GM19397 (cell line): ENCODE measurements around the gene KIFC3.
"Not testable (repeated sequence)": the region's sequence is repeated elsewhere in the genome, so short reads cannot be mapped to it uniquely, and the experiment has no call there.

Experiments
- ATAC-seq: cut with Tn5 transposase; IDR thresholded peaks from one replicate; pipeline ENCODE4 v1.9.1; 2021; ENCODE audit warnings: mild to moderate bottlenecking, moderate library complexity; ENCODE audit not compliant: unreplicated experiment

The KIFC3 gene

DNA sequence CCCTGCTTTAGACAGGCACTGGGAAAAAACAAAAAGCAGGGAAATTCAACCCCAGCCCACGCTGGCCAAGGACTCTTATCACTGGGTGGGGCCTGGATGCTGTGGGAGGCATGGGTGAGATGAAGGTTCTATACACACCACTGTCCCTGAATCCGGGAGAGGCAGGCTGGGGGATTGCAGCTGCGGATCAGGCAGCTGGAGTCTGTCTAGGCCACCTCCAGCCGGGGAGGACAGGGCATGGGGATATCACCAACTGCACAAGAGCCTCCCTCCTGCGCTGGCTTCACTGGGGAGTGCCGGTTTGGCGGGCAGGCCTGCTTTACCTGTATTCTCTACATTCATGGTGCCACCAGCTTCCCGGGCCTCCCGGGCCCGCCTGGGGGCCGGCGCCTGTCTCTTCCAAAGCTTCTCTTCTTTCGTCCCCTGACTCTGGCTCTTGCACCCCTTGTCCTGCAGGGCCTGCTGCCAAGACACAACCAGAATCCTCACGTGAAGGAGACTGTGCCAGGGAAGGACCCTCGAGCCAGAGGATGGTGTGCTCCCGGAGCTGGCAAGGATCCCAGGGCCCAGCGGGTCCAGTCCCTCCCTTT, 13.9 kb downstream of the KIFC3 start:
- no peak for ATAC-seq

DNA sequence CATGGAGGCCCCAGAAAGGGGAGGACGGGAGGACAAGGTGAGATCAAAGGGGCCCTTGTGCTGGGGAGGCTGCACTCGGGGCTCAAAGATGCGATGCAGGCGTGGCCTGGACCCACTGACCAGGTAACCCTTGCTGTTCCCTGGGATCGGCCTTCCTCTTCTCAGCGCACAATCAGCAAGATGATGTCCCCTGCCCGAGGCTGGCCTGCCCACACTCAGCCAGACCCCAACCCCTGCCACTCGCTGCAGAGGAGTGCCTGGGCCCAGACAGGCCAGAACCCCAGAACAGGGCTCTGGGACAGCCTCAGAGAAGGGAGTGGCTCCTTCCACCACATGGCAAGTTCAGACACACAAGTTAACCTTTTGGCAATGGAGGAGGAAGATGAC, 14.8 kb downstream of the KIFC3 start:
- ATAC-seq: no peak

DNA sequence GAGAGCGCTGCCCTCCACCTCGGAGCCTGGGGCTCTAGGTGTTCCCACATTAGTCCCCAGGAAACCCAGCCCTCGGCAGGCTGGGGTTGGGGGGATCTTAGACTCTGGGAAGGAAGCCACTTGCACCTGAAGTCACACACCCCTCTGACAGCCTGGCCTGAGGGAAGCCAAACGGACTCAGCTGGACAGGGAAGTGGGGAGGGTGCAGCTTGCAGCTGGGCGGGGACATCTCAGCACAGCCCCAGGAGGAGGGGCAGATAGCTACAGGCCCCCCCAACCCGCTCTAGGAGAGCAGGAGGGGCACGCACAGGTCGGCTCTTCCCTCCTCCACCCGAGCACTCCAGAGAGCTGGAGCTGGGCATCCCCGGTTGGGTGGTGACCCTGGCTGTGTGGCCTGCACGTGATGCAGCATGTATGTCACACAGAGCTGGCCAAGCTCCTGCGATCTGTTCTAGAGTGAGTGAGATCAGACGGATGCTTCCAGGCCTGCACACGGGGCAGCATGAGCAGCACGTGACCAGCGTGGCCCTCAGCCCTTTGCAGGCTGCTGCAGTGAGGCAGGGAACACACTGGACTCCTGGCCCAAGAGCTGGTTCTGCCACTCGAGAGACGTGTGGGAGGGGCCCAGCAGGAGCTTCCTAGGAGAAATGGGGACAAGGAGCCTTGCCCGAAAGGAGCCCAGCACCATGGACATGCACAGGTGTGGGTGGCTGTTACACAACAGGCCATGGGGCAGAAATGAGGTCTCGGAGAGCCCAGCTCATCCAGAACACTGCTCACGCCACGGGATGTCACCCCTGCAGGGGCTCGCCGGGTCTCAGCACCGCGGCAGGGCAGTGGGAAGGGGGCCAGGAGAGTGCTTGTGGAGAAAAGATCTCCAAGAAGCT, 15.4 kb downstream of the KIFC3 start:
- ATAC-seq: no peak

DNA sequence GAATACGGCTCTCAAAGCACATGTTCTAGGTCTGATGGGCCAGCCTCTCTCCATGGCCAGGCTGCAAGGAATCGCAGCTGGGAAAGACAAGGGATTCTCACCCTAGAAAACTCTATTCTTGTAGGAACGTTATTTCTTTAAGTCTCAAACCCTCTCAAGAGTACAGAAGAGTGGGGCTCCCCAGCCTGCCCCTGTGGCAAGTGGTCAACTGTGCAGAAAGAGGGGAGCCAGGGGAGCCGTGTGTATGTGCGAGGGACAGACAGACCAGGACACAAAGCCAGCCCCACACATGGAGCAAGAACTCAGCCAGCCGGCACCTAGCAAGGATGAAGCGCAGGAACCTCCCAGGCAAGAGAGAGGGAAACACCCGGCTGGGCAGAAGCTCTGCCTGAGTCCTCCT, 16.4 kb downstream of the KIFC3 start:
- ATAC-seq: no peak

DNA sequence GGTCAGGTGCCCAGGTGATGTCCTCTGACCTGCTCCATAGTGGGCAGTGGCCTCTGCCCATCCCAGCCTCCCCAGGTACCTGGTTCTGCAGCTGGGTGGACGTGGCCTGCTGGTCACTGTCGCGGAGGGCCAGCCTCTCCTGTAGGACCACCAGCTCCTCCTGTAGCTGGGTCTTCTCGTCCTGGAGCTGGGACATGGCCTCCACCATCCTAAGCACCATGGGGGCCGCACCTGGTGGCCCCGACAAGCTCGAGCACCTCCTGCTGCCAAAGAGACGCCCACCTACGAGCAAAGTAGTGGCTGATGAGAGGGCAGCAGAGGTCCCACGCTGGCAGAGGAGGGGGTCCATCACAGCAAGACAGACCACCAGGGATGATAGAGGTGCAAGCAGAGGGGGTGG, 16.9 kb downstream of the KIFC3 start:
- no peak for ATAC-seq

DNA sequence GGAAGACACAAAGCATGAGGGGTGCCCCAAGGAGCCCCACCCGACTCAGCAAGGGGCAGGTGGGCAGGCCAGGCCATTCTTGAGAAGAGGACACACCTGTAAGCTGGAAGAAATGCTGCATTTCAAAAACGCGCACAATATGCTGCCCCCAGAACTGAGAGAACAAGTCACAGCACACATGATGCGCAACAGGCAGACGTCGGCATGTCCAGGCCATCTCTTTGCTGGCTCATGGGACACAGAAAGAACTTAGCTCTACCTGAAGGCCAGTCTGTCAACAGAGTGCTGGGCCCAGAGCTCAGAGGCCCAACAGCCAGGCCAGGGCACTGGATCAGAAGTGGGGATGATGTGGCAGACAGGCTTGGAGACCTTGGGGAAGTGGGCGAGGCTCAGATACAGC, 18.0 kb downstream of the KIFC3 start:
- ATAC-seq: no peak

DNA sequence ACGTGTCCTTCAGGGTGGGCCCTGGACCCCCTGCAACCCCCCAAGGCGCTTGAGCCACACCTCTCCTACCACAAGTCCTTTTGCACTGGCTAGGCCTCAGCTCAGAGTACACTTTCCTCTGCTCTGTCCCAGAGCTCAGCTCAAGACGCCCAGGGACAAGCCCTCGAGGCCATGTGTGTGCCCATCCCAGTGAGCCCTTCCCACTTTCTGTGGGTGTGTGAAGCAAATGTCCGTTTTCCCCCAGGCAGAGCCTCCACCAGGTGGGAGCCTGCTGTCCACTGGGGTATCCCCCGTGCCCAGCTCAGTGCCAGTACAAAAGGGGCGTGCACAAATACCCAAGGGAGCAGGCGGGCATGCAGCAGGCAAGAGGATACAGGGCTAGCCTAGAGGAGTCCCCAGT, 18.4 kb downstream of the KIFC3 start:
- ATAC-seq: no peak

DNA sequence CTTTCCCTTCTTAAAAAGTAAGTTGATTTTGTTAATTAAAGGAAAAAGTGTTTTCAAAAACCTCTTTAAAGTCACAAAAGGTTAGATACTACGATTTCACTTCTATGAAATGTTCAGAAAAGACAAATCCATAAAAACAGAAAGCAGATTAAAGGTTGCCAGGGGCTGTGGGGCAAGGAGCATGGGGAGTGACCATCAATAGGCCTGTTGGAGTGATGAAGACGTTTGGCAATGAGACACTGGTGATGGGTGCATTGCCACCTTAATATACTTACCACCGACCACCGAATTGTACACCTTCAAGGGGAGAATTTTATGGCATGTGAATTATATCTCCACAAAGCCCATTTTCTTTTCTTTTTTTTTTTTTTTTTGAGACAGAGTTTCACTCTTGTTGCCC, 19.2 kb downstream of the KIFC3 start:
- no peak for ATAC-seq

DNA sequence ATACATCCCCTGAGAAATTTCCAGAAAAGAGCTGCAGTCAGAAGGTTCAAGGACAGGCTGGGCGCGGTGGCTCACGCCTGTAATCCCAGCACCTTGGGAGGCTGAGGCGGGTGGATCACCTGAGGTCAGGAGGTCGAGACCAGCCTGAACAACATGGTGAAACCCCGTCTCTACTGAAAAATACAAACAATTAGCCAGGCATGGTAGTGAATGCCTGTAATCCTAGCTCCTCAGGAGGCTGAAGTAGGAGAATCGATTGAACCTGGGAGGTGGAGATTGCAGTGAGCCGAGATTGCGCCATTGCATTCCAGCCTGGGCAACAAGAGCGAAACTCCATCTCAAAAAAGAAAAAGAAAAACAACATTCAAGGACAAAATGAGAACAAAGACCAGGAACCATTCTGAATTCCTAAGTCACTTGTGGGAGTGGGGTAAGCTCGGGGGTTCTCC, 19.7 kb downstream of the KIFC3 start:
- not testable (repeated sequence) for ATAC-seq

DNA sequence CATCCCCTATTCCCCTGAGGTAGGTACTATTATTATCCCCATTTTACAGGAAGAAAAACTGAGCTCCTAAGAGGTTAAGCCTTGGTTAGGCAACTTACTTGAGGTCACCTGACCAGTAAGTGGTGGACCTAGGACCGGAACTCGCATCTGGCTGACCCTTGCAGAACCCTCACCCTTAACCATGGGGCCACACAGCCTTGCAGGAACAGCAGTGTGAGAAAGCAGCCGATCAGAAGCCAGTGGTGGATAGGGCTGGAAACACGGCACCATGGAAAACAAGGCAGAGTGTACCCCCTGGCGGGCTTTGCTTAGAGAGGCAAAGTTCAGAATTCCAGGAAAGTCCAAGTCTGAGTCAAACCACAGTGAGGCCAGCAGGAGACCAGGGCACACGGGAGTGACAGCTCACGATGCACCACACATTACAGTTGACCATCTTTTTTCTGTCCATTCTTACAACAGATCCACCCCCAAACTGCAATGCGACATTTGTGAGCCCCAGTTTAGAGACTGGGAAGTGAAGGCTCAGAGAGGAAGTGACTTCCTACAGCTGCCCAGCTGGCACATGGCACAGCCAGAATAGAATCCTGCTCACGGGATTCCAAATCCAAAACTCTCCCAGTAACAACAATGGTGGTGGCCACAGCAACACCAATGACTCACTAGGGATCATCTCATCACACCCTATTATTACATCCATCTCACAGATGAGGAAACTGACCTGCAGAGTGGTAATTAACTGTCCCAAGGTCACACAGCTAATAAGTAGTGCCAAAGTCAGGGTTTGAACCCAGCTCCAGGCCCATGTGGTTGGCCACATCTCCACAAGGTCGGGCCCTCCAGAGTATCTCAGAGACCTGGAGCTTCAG, 20.3 kb downstream of the KIFC3 start:
- no peak for ATAC-seq

DNA sequence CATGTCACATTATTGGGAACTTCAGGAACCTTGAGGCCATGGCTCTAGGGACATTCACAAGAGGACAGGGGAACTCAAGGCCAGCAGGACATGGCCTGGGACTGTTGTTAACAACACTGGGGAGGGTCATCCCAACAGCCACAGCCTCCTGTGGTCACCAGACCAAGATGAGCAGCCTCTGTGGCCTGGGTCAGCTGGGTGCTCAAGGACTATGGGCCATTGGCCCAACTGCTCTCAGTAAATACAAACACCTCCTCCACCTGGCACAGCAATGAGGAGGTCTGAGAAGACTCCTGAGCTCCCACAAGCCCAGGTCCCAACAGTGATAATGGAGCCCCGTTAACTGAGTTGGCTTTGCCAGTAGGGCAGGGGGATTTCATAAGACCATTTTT, 20.9 kb downstream of the KIFC3 start:
- ATAC-seq: no peak

DNA sequence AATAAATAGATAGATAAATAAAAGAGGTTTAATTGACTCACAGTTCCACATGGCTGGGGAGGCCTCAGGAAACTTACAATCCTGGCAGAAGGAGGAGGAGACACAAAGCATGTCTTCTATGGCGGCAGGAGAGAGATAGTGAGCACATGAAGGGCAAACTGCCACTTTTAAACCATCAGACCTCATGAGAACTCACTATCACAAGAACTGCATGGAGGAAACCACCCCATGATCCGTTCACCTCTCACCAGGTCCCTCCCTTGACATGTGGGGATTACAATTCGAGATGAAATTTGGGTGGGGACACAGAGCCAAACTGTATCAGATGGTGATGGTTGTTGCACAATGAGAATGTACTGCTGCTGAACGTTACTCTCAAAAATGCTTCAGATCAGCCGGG, 22.5 kb downstream of the KIFC3 start:
- not testable (repeated sequence) for ATAC-seq

DNA sequence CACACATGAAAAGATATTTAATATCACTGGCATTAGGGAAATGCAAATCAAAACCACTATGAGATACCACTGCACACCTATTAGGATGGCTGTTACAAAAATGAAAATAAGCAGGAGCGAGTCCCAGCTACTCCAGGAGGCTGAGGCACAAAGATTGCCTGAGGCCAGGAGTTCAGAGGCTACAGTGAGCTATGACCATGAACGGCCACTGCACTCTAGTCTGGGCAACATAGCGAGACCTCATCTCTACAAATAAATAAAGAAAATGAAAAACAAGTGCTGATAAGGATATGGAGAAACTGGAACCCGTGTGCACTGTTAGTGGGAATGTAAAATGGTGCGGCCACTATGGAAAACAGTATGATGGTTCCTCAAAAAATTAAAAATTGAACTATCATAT, 23.6 kb downstream of the KIFC3 start:
- no peak for ATAC-seq

DNA sequence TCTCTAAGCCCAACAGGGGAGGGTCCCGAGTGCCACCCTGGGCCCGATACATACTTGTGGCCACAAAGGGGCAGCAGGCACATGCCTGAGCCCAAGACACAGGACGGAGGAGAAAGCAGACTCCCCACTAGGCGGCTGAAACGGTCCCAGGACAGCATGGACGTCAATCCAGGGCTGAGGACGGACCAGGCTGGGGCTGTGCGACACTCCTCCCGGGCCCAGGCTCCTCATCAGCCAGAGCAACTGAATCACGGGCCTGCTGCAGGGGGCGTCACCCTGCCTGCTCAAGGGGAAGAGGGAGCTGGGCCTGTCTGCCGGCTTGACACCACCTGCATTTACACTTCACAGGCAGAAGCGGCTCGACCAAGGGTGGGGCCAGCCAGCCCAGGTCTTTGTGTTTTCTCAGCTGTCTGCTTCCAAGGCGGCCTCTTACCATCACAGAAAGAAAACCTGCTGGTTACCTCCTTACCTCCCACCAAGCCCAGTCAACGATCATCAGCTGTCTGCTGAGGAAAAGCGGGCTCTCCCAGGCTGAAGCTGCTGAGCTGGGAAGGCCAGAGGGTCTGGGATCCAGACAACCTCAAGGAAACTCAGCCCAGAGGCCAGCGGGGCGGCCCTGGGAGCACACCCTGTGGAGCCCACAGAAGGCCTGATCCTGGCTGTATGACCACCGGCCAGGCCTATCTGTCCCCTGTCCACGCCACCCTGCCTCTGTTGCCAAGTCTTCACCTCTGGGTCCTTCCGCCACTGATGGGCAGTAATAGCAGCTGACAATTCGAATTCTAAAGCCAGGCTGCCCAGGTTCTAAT, 26.4 kb downstream of the KIFC3 start:
- no peak for ATAC-seq

DNA sequence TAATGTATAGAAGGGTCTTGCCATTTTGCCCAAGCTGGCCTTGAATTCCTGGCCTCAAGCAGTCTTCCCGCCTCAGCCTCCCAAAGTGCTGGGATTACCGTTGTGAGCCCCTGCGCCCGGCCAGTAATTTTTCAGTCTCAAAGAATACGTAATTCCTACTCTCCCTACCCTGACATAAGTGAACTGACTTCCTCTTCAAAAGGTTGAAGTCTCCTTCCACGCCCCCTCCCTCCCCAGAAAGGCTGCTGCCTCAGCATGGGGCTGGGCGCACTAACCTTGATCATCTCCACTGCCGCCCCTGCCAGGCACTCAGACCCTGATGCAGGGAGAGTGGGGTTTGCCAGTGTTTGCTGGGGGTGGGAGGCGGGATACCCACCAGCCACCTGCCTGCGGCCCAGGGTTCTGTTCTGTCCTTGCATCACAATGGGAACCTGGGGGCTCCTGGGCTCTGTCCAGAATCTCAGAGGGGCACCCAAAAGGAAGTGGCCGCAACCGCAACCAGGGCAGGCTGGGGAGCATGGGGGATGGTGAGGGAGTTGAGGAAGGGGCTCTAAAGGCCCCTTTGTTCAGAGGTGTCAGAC, 27.5 kb downstream of the KIFC3 start:
- ATAC-seq: no peak

DNA sequence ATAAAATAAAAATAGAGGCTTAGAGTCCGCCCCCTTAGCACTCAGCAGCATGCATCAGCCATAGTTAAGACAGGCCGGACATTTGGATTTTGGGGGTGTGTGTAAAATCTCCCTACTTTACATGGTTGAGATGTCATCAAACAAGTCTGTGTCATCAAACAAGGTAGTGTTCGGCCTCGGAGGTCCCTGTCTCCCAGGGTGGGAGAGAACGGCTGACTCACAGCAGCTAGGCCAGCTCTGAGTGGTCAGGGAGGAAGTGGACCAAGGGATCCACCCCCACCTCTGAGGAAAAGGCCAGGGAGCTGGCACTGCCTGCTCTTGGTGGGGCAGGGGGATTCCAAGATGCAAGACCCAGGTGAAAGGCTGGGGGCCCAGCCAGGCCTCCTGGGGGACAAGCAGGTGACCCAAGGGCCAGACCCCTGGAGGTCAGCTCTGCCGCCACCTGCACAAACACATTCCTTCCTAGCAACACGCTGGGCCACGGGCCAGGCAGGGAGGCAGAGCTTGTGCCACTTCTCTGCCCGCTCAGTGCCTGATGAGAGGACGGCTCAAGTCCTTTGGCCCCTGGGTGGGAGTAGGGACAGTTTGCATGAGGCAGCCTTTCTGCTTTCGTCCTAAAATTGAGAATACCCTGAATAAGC, 28.5 kb downstream of the KIFC3 start:
- no peak for ATAC-seq

DNA sequence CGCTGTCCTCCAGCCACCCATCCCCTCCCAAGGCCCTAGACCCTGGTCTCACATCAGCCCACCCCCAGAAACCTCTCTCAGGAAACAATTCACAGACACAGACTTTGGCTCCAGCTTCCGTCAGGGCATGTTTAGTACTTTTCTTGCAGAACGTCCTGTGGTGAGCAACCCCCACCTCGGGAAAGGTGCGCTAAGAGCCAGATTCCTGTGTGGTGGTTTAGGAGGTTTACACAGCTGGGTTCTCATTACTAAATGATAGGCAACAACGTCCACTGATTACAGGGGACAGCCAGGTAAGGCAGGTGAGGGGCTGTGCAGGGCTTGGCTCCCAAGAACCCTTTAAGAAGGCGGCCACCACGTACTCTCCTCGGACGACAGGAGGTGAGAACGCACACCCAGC, 29.3 kb downstream of the KIFC3 start:
- no peak for ATAC-seq

DNA sequence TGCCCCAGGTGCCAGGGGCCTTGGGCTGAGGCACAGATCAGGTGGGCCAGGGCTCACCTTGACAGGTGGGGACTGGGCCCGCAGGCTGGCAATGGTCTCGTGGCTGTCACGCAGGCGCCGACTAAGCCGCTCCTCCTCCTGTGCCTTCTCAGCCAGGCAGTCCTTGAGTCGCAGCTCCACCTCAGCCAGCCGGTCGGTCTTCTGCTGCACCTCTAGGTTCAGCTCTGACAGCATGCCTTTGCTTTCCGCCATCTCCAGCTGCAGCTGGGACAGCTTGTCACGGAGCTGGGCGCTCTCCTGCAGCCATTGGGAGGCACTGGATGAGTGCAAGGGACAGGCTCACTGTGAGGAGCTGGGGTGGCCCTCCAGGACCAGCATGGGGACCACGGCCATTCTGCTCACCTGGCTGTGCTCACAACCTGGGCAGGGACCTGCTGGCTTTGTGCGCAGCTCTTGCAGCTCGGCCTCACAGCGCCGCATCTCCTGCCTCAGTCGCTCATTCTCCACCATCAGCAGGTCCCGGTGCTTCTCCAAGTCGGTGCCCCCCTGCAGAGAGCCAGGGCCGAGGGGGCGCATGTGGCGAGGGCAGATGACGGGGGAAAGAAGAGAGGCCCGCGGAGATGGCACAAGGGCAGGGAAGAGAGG, 31.0 kb downstream of the KIFC3 start:
- ATAC-seq: no peak

DNA sequence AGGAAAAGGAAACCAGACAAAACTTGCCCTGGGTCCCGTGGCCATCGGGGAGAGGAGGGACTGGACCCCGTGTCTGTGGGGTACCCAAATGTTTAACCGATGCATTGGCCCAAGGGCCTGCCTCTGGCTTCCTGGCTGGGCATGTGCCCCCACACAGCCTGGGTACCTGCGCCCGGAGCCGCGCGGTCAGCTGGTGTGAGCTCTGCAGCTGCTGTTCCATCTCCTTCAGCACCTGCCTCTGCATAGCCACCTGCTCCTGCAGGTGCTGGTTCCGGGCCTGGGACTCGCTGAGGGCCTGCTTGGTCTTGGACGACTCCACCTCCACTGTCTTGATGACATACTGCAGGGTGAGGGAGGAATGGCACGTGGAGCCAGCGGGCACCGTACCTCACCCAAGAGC, 31.9 kb downstream of the KIFC3 start:
- ATAC-seq: no peak
